NCI-H1694 treated with DMSO at 0.1 percent for 48 hours (cell line): ENCODE measurements around the gene TSGA10.
"Not testable (repeated sequence)": the region's sequence is repeated elsewhere in the genome, so short reads cannot be mapped to it uniquely, and the experiment has no call there.

ENCODE experiments used
- DNase-seq: peaks from one replicate; lab custom pipeline; 2025; lab: John Stamatoyannopoulos, UW

Gene TSGA10

GRCh38 chr2:99154643-99155536, at the start of gene TSGA10, which contains the start of gene LIPT1:
Gene TSGA10, minus strand, starts transcription at chr2:99154942. Its CDS starts 45,503 bp downstream, at chr2:99109439.
Gene LIPT1, plus strand, starts transcription at chr2:99154967. Its CDS starts 6,991 bp downstream, at chr2:99161958.
- peak; percentile 85 for DNase-seq

- DNase-seq: no peak
Observed at GRCh38 chr2:99201959-99202678, 47.4 kb upstream of the TSGA10 start.

- DNase-seq: no peak
Observed at GRCh38 chr2:99200076-99200800, 45.5 kb upstream of the TSGA10 start.

GRCh38 chr2:99198103-99198841, 43.5 kb upstream of the TSGA10 start:
- DNase-seq: no peak

GRCh38 chr2:99192364-99192763, 37.6 kb upstream of the TSGA10 start:
- not testable (repeated sequence) for DNase-seq

GRCh38 chr2:99190548-99190947, 35.8 kb upstream of the TSGA10 start:
- DNase-seq: no peak

GRCh38 chr2:99188357-99188756, 33.6 kb upstream of the TSGA10 start:
- DNase-seq: no peak

GRCh38 chr2:99187011-99187410, 32.3 kb upstream of the TSGA10 start:
- no peak for DNase-seq

- no peak for DNase-seq
Observed at GRCh38 chr2:99184811-99185210, 30.1 kb upstream of the TSGA10 start.

- no peak for DNase-seq
Observed at GRCh38 chr2:99183025-99183424, 28.3 kb upstream of the TSGA10 start.

- DNase-seq: no peak
Observed at GRCh38 chr2:99181624-99182000, 26.9 kb upstream of the TSGA10 start.

GRCh38 chr2:99180755-99181623, 26.2 kb upstream of the TSGA10 start, which contains the start of the genes MITD1 and MRPL30:
Gene MITD1, minus strand, starts transcription at chr2:99181058. Its CDS starts 77 bp downstream, at chr2:99180981.
Gene MRPL30, plus strand, starts transcription at chr2:99181184. Its CDS starts 5,020 bp downstream, at chr2:99186204.
- peak; percentile 91 for DNase-seq

GRCh38 chr2:99171377-99172140, 16.8 kb upstream of the TSGA10 start:
- DNase-seq: no peak

GRCh38 chr2:99169534-99169933, 14.8 kb upstream of the TSGA10 start:
- no peak for DNase-seq

GRCh38 chr2:99166218-99166617, 11.5 kb upstream of the TSGA10 start:
- no peak for DNase-seq

- no peak for DNase-seq
Observed at GRCh38 chr2:99159594-99159993, 4.9 kb upstream of the TSGA10 start.

GRCh38 chr2:99158599-99158998, 3.9 kb upstream of the TSGA10 start:
- DNase-seq: no peak

- no peak for DNase-seq
Observed at GRCh38 chr2:99156891-99157290, 2.1 kb upstream of the TSGA10 start.

GRCh38 chr2:99153921-99154604, 679 bp downstream of the TSGA10 start:
- DNase-seq: no peak
